IMR-90 (cell line): ENCODE measurements around the gene METTL24. TPM values are rescaled to one million over a fixed set of nuclear protein-coding genes. Genes with fewer than 3 reads are reported as not detected.

ENCODE experiments used
- ATAC-seq: fragments of 200-7000 bp; cut with Tn5 transposase; 2 replicates; pipeline ENCODE4 v1.9.1; 2020; ENCODE audit warnings: low read depth, mild to moderate bottlenecking, moderate library complexity
- BruUV-seq: library from RNA; stranded (reverse); fragments of 400-500 nt; replicated peaks from 2 replicates; lab custom pipeline; 2021; lab: Mats Ljungman, UMichigan
- CTCF ChIA-PET: fragments of 300-600 bp; formaldehyde crosslinking; extraction: SDS; loops from one replicate; lab custom pipeline; 2021; ENCODE audit warnings: antibody characterized with exemption; lab: Yijun Ruan, JAX
- POLR2A ChIA-PET: fragments of 300-600 bp; sonication (Branson Sonifier 250); formaldehyde crosslinking; loops from one replicate; lab custom pipeline; 2022; ENCODE audit warnings: antibody characterized with exemption; ENCODE audit not compliant: unreplicated experiment; lab: Charles Lee
- DNase-seq: peaks from one replicate; pipeline ENCODE4 v3.0.0; 2013
- H2AFZ ChIP-seq: replicated peaks from 2 replicates; pipeline ENCODE3; 2013; ENCODE audit warnings: low read length, mild to moderate bottlenecking; ENCODE audit not compliant: poor library complexity
- H2AK5ac ChIP-seq: 2 replicates; pipeline ENCODE4 v1.6.1; 2013; ENCODE audit warnings: low read depth, low read length, inconsistent platforms
- H2AK9ac ChIP-seq: replicated peaks from 2 replicates; pipeline ENCODE3; 2013; ENCODE audit warnings: mild to moderate bottlenecking, low read depth, low read length, moderate library complexity; ENCODE audit not compliant: poor library complexity
- H2BK120ac ChIP-seq: 2 replicates; pipeline ENCODE4 v1.6.1; 2013; ENCODE audit warnings: low read depth, low read length, inconsistent platforms
- H2BK15ac ChIP-seq: 3 replicates; pipeline ENCODE4 v1.6.1; 2013; ENCODE audit warnings: low read depth, low read length, inconsistent platforms
- H2BK20ac ChIP-seq: 2 replicates; pipeline ENCODE4 v1.6.1; 2013; ENCODE audit warnings: low read depth, mild to moderate bottlenecking, inconsistent platforms, low read length, moderate library complexity
- H2BK5ac ChIP-seq: 2 replicates; pipeline ENCODE4 v1.6.1; 2013; ENCODE audit warnings: mild to moderate bottlenecking, low read depth, low read length, inconsistent platforms; ENCODE audit not compliant: poor library complexity, severe bottlenecking
- H3K14ac ChIP-seq: replicated peaks from 2 replicates; pipeline ENCODE4 v1.6.1; 2013; ENCODE audit warnings: low read depth, low read length, inconsistent platforms
- H3K18ac ChIP-seq: 2 replicates; pipeline ENCODE4 v1.6.1; 2013; ENCODE audit warnings: low read depth, low read length, control low read depth
- H3K23ac ChIP-seq: 2 replicates; pipeline ENCODE4 v1.6.1; 2013; ENCODE audit warnings: low read depth, low read length, inconsistent platforms
- H3K27ac ChIP-seq: 2 replicates; pipeline ENCODE4 v1.5.1; 2013; ENCODE audit warnings: mild to moderate bottlenecking, control low read depth, low read length; ENCODE audit not compliant: insufficient read depth
- H3K27me3 ChIP-seq: 2 replicates; pipeline ENCODE4 v1.6.1; 2013; ENCODE audit warnings: low read length; ENCODE audit not compliant: control insufficient read depth, insufficient read depth
- H3K36me3 ChIP-seq: 2 replicates; pipeline ENCODE4 v1.6.1; 2013; ENCODE audit warnings: low read length, mixed read lengths; ENCODE audit not compliant: control insufficient read depth, insufficient read depth
- H3K4ac ChIP-seq: 2 replicates; pipeline ENCODE4 v1.6.1; 2013; ENCODE audit warnings: low read depth, low read length, inconsistent platforms
- H3K4me1 ChIP-seq: 2 replicates; pipeline ENCODE4 v1.6.1; 2013; ENCODE audit warnings: low read length, mixed read lengths; ENCODE audit not compliant: control insufficient read depth, insufficient read depth
- H3K4me2 ChIP-seq: 2 replicates; pipeline ENCODE4 v1.6.1; 2013; ENCODE audit warnings: low read depth, mild to moderate bottlenecking, control low read depth, low read length, moderate library complexity
- H3K4me3 ChIP-seq: 2 replicates; pipeline ENCODE4 v1.5.1; 2013; ENCODE audit warnings: low read depth, mild to moderate bottlenecking, control low read depth, low read length, moderate library complexity; ENCODE audit not compliant: insufficient read depth
- H3K56ac ChIP-seq: 2 replicates; pipeline ENCODE4 v1.6.1; 2013; ENCODE audit warnings: low read length, inconsistent platforms; ENCODE audit not compliant: insufficient read depth; ENCODE audit errors: extremely low read depth
- H3K79me1 ChIP-seq, 2 experiments: 2 replicates each; pipeline ENCODE4 v1.6.1; 2013; ENCODE audit warnings: low read length in 2 of 2, inconsistent platforms in 1 of 2, low read depth in 1 of 2
- H3K9ac ChIP-seq: 2 replicates; pipeline ENCODE4 v1.6.1; 2013; ENCODE audit warnings: low read depth, low read length, control low read depth
- H3K9me1 ChIP-seq: 2 replicates; pipeline ENCODE4 v1.6.1; 2013; ENCODE audit warnings: low read length, inconsistent platforms; ENCODE audit not compliant: insufficient read depth
- H3K9me3 ChIP-seq: 2 replicates; pipeline ENCODE4 v1.6.1; 2013; ENCODE audit warnings: low read length; ENCODE audit not compliant: control insufficient read depth, insufficient read depth
- H4K20me1 ChIP-seq: 2 replicates; pipeline ENCODE4 v1.6.1; 2013; ENCODE audit warnings: low read length, inconsistent platforms; ENCODE audit not compliant: insufficient read depth
- H4K5ac ChIP-seq: 2 replicates; pipeline ENCODE4 v1.6.1; 2013; ENCODE audit warnings: mild to moderate bottlenecking, low read depth, low read length, control low read depth
- H4K8ac ChIP-seq, 2 experiments: 2 replicates each; pipeline ENCODE4 v1.6.1; 2013; ENCODE audit warnings: low read depth in 2 of 2, low read length in 2 of 2, control low read depth in 1 of 2, inconsistent platforms in 1 of 2
- H4K91ac ChIP-seq: 2 replicates; pipeline ENCODE4 v1.6.1; 2013; ENCODE audit warnings: low read depth, low read length, inconsistent platforms; ENCODE audit not compliant: insufficient read depth
- BHLHE40 ChIP-seq: fragments of 150-350 bp; IDR thresholded peaks from 2 replicates; pipeline ENCODE4 v1.6.1; 2016; ENCODE audit warnings: mild to moderate bottlenecking, low read depth, low read length
- CEBPB ChIP-seq: IDR thresholded peaks from 2 replicates; pipeline ENCODE4 v1.6.1; 2012; ENCODE audit warnings: low read depth, low read length, improper control_type of control experiment
- CHD1 ChIP-seq: IDR thresholded peaks from 2 replicates; pipeline ENCODE4 v1.6.1; 2012; ENCODE audit warnings: low read depth, low read length, improper control_type of control experiment
- FOS ChIP-seq: fragments of 150-350 bp; IDR thresholded peaks from 2 replicates; pipeline ENCODE4 v1.6.1; 2016; ENCODE audit warnings: low read depth, low read length
- MAFK ChIP-seq: IDR thresholded peaks from 2 replicates; pipeline ENCODE4 v1.6.1; 2012; ENCODE audit warnings: low read depth, low read length, improper control_type of control experiment
- MAZ ChIP-seq: IDR thresholded peaks from 2 replicates; pipeline ENCODE4 v1.6.1; 2012; ENCODE audit warnings: low read depth, mild to moderate bottlenecking, low read length, improper control_type of control experiment, moderate library complexity, borderline replicate concordance
- MXI1 ChIP-seq: IDR thresholded peaks from 2 replicates; pipeline ENCODE4 v1.6.1; 2012; ENCODE audit warnings: low read depth, mild to moderate bottlenecking, low read length, moderate library complexity, borderline replicate concordance
- NFE2L2 ChIP-seq: fragments of 150-350 bp; IDR thresholded peaks from 2 replicates; pipeline ENCODE4 v1.6.1; 2016; ENCODE audit warnings: low read depth, mild to moderate bottlenecking, low read length
- POLR2A ChIP-seq: IDR thresholded peaks from 2 replicates; pipeline ENCODE4 v1.6.1; 2012; ENCODE audit warnings: mild to moderate bottlenecking, low read depth, low read length
- RAD21 ChIP-seq: IDR thresholded peaks from 2 replicates; pipeline ENCODE4 v1.6.1; 2012; ENCODE audit warnings: low read length, improper control_type of control experiment
- RCOR1 ChIP-seq: IDR thresholded peaks from 2 replicates; pipeline ENCODE4 v1.6.1; 2012; ENCODE audit warnings: mild to moderate bottlenecking, low read length, improper control_type of control experiment; ENCODE audit not compliant: insufficient replicate concordance
- RFX5 ChIP-seq: IDR thresholded peaks from 2 replicates; pipeline ENCODE4 v1.8.0; 2012; ENCODE audit warnings: low read depth, mild to moderate bottlenecking, low read length, moderate library complexity
- SMC3 ChIP-seq: fragments of 150-350 bp; IDR thresholded peaks from 2 replicates; pipeline ENCODE4 v1.6.1; 2016; ENCODE audit warnings: low read depth, mild to moderate bottlenecking, antibody characterized with exemption, low read length, moderate library complexity
- WGBS, 2 experiments: methylation state at CpG; one replicate each; pipeline versions ENCODE4 v1.1.5 to v1.1.7; 2013; ENCODE audit warnings: missing lambda C conversion rate in 2 of 2; ENCODE audit not compliant: insufficient read length in 1 of 2; ENCODE audit errors: extremely low coverage in 2 of 2; 5-methylcytosine and 5-hydroxymethylcytosine counted together
- dilution Hi-C: fragments of 300-500 bp; cut with HindIII; formaldehyde crosslinking; loops from one replicate; pipeline ENCODE4 v1.14.3; 2018; ENCODE audit warnings: low sequenced_read_pairs; ENCODE audit not compliant: unreplicated experiment
- in situ Hi-C: fragments of 300-500 bp; cut with MboI; formaldehyde crosslinking; loops from 3 replicates; pipeline ENCODE4 v1.14.3; 2019; ENCODE audit warnings: low sequenced_read_pairs, inconsistent platforms, mixed read lengths
- intact Hi-C: fragments of 100-400 bp; cut with micrococcal nuclease; formaldehyde crosslinking; loops from 2 replicates; pipeline ENCODE4 v1.10.0; 2022
- polyA plus RNA-seq, 3 experiments: library from polyadenylated mRNA; depleted of rRNA; stranded (reverse); fragments of >200 nt; gene quantifications; 2 replicates each; pipeline ENCODE4 v1.2.3, GENCODE V29; 2012; ENCODE audit warnings: low replicate concordance in 1 of 3
- total RNA-seq: library from RNA; depleted of rRNA; stranded (reverse); fragments of >200 nt; gene quantifications from 2 replicates; pipeline ENCODE4 v1.2.3, GENCODE V29; 2012
- TF ChIP-seq, protein P1 (sequence below): fragments of 150-350 bp; IDR thresholded peaks from 2 replicates; pipeline ENCODE4 v1.6.1; 2016; ENCODE audit warnings: low read depth, mild to moderate bottlenecking, low read length, moderate library complexity, borderline replicate concordance
- TF ChIP-seq, protein P2 (sequence below): conservative IDR thresholded peaks from 2 replicates; pipeline ENCODE4 v1.5.1; 2012; ENCODE audit warnings: mild to moderate bottlenecking, low read depth, low read length, improper control_type of control experiment
- TF ChIP-seq, protein P3 (sequence below): fragments of 150-350 bp; IDR thresholded peaks from 2 replicates; pipeline ENCODE4 v1.6.1; 2017; ENCODE audit warnings: mild to moderate bottlenecking, antibody characterized with exemption, low read length, low read depth

METTL24 gene
- total and polyA plus RNA-seq, 2 of the 4 experiments (the other 2 are of a cell fraction) = not detected

DNA sequence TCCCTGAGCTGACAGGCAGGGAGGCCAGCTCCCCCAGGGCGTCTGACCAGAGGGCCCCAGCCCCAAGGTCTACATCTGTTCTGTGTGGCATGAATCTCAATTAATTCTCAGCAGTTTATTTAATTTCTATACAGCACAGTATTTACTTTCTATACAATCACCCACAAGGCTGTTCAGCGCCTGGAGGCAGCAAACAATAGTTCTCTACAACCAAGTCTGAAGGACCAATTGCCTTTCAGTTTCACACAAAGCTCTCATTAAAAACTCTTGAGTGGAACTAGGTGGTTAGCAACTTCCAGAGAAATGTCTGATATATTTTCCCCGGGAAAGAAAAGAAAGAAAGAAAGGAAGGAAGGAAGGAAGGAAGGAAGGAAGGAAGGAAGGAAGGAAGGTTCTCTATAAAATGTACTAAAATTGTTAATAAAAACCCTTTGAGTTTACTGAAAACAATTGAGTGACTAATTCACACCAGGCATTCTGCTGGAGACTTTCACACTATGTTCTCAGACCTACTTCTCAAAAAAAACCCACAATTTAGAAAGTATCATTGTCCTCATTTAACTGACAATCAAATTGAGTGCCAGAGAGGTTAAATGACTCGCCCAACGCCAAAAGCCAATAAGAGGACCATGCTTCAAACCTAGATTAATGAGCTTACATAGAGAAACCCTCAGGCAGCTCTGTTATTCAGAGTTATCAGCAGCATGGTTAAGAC lies 62.5 kb downstream of the METTL24 start:
- no peak overlapping the region for H3K4me3 ChIP-seq
- intact Hi-C loops = no loop called here
- no peak for TF ChIP-seq MAZ
- TF ChIP-seq, protein P1, sequence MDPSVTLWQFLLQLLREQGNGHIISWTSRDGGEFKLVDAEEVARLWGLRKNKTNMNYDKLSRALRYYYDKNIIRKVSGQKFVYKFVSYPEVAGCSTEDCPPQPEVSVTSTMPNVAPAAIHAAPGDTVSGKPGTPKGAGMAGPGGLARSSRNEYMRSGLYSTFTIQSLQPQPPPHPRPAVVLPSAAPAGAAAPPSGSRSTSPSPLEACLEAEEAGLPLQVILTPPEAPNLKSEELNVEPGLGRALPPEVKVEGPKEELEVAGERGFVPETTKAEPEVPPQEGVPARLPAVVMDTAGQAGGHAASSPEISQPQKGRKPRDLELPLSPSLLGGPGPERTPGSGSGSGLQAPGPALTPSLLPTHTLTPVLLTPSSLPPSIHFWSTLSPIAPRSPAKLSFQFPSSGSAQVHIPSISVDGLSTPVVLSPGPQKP = no peak
- no peak for TF ChIP-seq MAFK
- TF ChIP-seq RCOR1 = no peak
- no peak for TF ChIP-seq NFE2L2
- no peak for TF ChIP-seq SMC3
- TF ChIP-seq CEBPB = no peak
- no peak for TF ChIP-seq RAD21
- TF ChIP-seq POLR2A = no peak
- TF ChIP-seq FOS = no peak
- TF ChIP-seq, protein P2, sequence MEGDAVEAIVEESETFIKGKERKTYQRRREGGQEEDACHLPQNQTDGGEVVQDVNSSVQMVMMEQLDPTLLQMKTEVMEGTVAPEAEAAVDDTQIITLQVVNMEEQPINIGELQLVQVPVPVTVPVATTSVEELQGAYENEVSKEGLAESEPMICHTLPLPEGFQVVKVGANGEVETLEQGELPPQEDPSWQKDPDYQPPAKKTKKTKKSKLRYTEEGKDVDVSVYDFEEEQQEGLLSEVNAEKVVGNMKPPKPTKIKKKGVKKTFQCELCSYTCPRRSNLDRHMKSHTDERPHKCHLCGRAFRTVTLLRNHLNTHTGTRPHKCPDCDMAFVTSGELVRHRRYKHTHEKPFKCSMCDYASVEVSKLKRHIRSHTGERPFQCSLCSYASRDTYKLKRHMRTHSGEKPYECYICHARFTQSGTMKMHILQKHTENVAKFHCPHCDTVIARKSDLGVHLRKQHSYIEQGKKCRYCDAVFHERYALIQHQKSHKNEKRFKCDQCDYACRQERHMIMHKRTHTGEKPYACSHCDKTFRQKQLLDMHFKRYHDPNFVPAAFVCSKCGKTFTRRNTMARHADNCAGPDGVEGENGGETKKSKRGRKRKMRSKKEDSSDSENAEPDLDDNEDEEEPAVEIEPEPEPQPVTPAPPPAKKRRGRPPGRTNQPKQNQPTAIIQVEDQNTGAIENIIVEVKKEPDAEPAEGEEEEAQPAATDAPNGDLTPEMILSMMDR = no peak
- TF ChIP-seq BHLHE40 = no peak
- TF ChIP-seq, protein P3, sequence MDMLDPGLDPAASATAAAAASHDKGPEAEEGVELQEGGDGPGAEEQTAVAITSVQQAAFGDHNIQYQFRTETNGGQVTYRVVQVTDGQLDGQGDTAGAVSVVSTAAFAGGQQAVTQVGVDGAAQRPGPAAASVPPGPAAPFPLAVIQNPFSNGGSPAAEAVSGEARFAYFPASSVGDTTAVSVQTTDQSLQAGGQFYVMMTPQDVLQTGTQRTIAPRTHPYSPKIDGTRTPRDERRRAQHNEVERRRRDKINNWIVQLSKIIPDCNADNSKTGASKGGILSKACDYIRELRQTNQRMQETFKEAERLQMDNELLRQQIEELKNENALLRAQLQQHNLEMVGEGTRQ = no peak
- TF ChIP-seq RFX5 = no peak
- TF ChIP-seq MXI1 = no peak
- no peak for TF ChIP-seq CHD1
- H2AK9ac ChIP-seq = peak overlapping the region; percentile 29
- ATAC-seq = no peak
- ChIA-PET POLR2A (interaction anchor here (0.6 kb wide), 1 partner anchor 40 kb away, joined by 6 read pairs; no protein-coding TSS in a partner anchor), CTCF (interaction anchor here (0.6 to 1.3 kb wide), 2 partner anchors 58 to 96 kb away, joined by 3 to 4 read pairs; no protein-coding TSS in a partner anchor)
- H3K14ac ChIP-seq = no peak overlapping the region
- no CpG with 5 or more reads among the region's 5 CpGs for WGBS, 2 experiments
- H2BK5ac ChIP-seq = no peak overlapping the region
- H3K23ac ChIP-seq = no peak overlapping the region
- no peak overlapping the region for H2BK15ac ChIP-seq
- no peak overlapping the region for H3K4ac ChIP-seq
- no peaks in the 10 kb centered on the region for H3K36me3 ChIP-seq
- no peak overlapping the region for H3K27ac ChIP-seq
- no peak overlapping the region for H4K8ac ChIP-seq
- H3K9me1 ChIP-seq = no peaks in the 10 kb centered on the region
- H4K91ac ChIP-seq = no peak overlapping the region
- in situ Hi-C loops = no loop called here
- no peak overlapping the region for H3K9ac ChIP-seq
- H4K20me1 ChIP-seq = no peaks in the 10 kb centered on the region
- no peak overlapping the region for H3K4me2 ChIP-seq
- no peaks in the 10 kb centered on the region for H3K4me1 ChIP-seq
- no peak overlapping the region for H3K56ac ChIP-seq
- no peak overlapping the region for H3K18ac ChIP-seq
- no peaks in the 10 kb centered on the region for H3K79me1 ChIP-seq
- no peak overlapping the region for H2BK120ac ChIP-seq
- peaks cover 17% of the 10 kb centered on the region for H3K27me3 ChIP-seq
- dilution Hi-C loops = no loop called here
- no peak overlapping the region for H2BK20ac ChIP-seq
- H2AFZ ChIP-seq = peak overlapping the region; percentile 32
- H4K5ac ChIP-seq = no peak overlapping the region
- H3K9me3 ChIP-seq = no peaks in the 10 kb centered on the region
- DNase-seq = no peak
- no TSS peak for BruUV-seq
- H2AK5ac ChIP-seq = no peak overlapping the region
